ENCODE data around the gene DNAAF9. TPM values are rescaled to one million over a fixed set of nuclear protein-coding genes. Genes with fewer than 3 reads are reported as not detected.

The DNAAF9 gene
- total and polyA plus RNA-seq, 2 of the 4 experiments (the other 2 are of a cell fraction), result 7.9 to 8.2 TPM

GRCh38 chr20:3392756-3393155 is 14.7 kb downstream of the DNAAF9 start:
- POLR2A ChIA-PET (ENCODE audit: unreplicated experiment), result no interaction called here
- no peak overlapping the region for H3K27ac ChIP-seq (ENCODE audit: insufficient read depth, low read length)
- in situ Hi-C loops (cut with MboI; ENCODE audit: low sequenced_read_pairs), result no loop called here

More at GRCh38 chr20:3392756-3393155, 14.7 kb downstream of the DNAAF9 start:
- no peak overlapping the region for H2AFZ ChIP-seq (replicated peaks; ENCODE audit: low read length, poor library complexity)
- H2BK120ac ChIP-seq (ENCODE audit: low read depth, low read length), result no peak overlapping the region
- peaks cover 3% of the 10 kb centered on the region for H3K4me1 ChIP-seq (ENCODE audit: control insufficient read depth, insufficient read depth, low read length)
- no peak overlapping the region for H4K8ac ChIP-seq (ENCODE audit: low read depth in 2 of 2, low read length in 2 of 2)
- H3K9me3 ChIP-seq (ENCODE audit: control insufficient read depth, insufficient read depth, low read length), result no peaks in the 10 kb centered on the region
- peaks cover 46% of the 10 kb centered on the region for H4K20me1 ChIP-seq (ENCODE audit: insufficient read depth, low read length)
- CTCF ChIA-PET, result no interaction called here
- intact Hi-C loops (cut with micrococcal nuclease), result no loop called here
- no peak overlapping the region for H4K91ac ChIP-seq (ENCODE audit: insufficient read depth, low read depth, low read length)
- H4K5ac ChIP-seq (ENCODE audit: low read depth, low read length), result no peak overlapping the region
- H3K4ac ChIP-seq (ENCODE audit: low read depth, low read length), result no peak overlapping the region
- no peak overlapping the region for H2BK20ac ChIP-seq (ENCODE audit: low read depth, low read length)
- no peak overlapping the region for H3K18ac ChIP-seq (ENCODE audit: low read depth, low read length)
- no peaks in the 10 kb centered on the region for H3K36me3 ChIP-seq (ENCODE audit: control insufficient read depth, insufficient read depth, low read length)
- peaks cover 29 to 59% of the 10 kb centered on the region in 2 experiments for H3K79me1 ChIP-seq (ENCODE audit: low read depth in 1 of 2, low read length in 2 of 2)
- no peak overlapping the region for H2AK5ac ChIP-seq (ENCODE audit: low read depth, low read length)
- no peak overlapping the region for H3K4me2 ChIP-seq (ENCODE audit: low read depth, low read length)
- no peak overlapping the region for H3K4me3 ChIP-seq (ENCODE audit: insufficient read depth, low read depth, low read length)
- no peak for ATAC-seq (ENCODE audit: low read depth)
- no peak overlapping the region for H3K23ac ChIP-seq (ENCODE audit: low read depth, low read length)
- dilution Hi-C loops (cut with HindIII; ENCODE audit: low sequenced_read_pairs, unreplicated experiment), result no loop called here
- peaks cover 3% of the 10 kb centered on the region for H3K9me1 ChIP-seq (ENCODE audit: insufficient read depth, low read length)
- no TSS peak for BruUV-seq (replicated peaks)
- no peak overlapping the region for H3K9ac ChIP-seq (ENCODE audit: low read depth, low read length)
- no peak overlapping the region for H3K14ac ChIP-seq (replicated peaks; ENCODE audit: low read depth, low read length)
- DNase-seq, result no peak
- WGBS, 2 experiments (ENCODE audit: extremely low coverage in 2 of 2, insufficient read length in 1 of 2), result no CpG with 5 or more reads among the region's 1 CpG
- H3K27me3 ChIP-seq (ENCODE audit: control insufficient read depth, insufficient read depth, low read length), result no peaks in the 10 kb centered on the region
- TF ChIP-seq CTCF (conservative IDR thresholded peaks at IDR 0.05; ENCODE audit: low read depth, low read length), result no peak
- H2BK15ac ChIP-seq (ENCODE audit: low read depth, low read length), result no peak overlapping the region
- no peak overlapping the region for H3K56ac ChIP-seq (ENCODE audit: extremely low read depth, insufficient read depth, low read length)
- H2BK5ac ChIP-seq (ENCODE audit: low read depth, low read length, poor library complexity, severe bottlenecking), result no peak overlapping the region
- no peak overlapping the region for H2AK9ac ChIP-seq (replicated peaks; ENCODE audit: low read depth, low read length, poor library complexity)

All from IMR-90 (cell line).